GM03348 (cell line): ENCODE measurements around the gene ZBTB33.
A peak's percentile ranks its signal among the peaks of the same experiment; 100 is the strongest.

Source experiments
- DNase-seq: peaks from one replicate; pipeline ENCODE4 v3.0.0; 2012; ENCODE audit warnings: low spot score

The ZBTB33 gene

DNA sequence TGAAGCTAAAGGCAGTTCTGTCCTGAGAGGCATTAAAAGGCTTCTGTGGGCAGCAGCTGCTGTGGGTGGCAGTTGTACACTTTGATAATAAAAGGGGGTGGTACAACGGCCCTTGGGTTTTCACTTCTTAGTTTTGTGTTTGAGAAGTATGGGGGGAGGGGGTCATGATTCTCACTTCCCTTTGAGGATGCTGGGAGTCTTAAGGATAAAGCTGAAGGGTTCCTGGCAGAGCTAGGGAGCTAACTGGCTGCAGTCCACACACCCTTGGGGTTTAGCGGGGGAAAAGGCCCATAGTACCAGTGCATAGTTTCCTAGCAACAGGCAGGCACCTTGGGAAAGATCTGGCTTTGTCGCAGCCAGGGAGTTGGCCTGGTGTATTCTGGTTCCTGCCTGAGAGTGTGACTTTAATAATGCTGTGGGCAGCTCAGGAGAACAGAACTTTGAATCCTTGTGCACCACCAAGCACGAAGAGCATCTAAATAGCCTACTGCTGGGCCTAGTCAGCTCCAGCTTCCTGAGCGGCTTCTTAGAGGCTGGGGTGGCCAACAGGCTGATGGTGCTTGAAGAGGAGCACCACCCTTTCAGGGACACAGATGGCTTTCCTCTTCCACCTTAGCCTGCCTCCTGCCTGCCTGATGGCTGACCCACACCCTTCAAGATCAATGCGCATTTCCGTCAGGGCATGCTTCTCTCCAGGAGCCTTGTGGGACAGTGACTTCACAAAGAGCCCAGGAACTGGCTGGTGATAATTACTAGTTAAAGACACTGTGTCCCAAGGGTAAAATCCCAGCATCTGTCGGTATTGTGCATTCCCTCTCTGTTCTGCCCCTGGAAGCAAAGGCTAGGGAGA is 12.5 kb downstream of the ZBTB33 start:
- DNase-seq = no peak

DNA sequence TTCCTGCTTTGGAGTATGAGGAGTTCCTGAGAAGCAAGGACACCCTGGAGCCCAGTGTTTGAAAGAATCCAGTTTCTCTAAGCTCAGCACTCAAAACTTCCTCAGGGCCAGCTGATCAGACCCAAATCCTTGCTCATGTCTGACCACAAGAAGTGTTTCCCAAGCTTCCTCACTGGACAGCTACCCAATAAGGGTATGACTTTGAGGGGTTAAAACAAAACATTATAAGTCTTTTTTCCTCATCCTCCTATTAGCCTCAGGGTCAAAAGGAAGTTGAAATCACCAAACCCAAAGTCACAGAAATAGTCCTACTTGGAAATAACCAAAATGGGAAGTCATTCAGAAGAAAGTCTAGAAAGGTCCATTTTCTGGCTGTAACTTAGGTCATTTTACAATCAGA is 13.7 kb downstream of the ZBTB33 start:
- DNase-seq = no peak

DNA sequence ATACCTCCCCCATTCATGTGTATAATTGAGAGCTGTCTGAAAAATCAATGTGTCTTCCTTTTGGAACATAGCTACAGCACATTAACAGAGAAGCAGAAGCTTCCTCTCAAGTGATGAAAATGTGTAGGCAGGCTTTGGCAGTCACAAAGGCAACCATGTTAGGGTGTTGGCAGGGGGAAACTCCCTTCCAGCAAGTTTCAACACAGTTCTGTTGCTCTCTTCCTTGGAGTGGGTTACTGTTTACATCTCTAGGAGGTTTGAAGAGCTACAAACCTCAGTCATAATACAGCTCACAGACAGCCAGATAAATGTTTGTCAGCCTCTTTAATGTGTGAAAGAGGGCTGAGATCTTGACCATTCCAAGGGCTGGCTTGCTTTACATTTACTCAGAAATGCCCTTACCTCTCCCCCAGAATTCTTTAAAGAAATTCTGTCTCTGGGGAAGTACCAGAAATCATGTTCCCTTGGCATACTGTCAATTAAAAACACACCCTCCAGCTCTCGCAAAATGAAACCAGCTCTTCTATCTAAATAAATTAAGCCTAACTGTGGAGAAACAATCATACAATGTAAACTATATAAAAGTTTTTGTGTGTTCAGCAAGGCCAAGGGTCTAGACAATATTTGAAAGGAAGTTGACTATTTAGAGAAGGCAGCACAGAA is 18.9 kb downstream of the ZBTB33 start:
- peak; percentile 3 for DNase-seq

DNA sequence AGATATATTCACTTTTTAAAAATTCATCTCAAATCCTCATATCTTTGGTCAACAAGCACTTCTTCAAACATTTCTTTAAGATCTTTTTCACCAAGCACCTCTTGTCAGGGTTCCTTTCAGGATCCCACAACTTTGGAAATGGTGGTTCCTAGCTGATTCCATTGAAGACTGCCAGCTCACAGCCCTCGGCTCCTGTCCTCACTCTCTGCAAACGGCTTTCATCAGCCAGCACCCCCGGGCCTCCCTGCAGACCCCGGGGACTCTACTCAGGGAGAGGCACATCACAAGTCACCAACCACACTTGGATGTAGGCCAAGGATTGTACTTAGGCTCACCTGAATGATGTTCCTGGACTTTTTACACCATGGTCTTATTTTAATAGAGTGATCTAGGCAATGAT is 20.0 kb downstream of the ZBTB33 start:
- no peak for DNase-seq

DNA sequence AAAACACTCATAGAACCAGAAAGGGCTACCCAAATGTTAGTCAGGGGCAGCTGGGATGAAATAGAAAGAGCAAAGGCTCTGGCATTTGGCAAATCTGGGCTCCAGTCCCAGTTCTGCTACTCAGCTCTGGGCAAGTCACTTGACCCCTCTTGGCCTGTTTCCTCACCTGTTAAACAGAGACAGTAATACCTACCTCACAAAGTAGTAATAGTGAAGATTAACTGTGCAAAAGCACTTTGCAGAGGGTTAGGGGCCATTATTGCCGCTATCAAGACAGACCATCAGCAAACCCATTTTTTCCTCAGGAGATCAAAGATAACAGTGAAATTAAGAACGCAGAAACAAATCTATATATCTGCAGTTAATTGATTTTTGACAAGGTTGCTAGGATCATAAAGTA is 20.6 kb downstream of the ZBTB33 start:
- no peak for DNase-seq

DNA sequence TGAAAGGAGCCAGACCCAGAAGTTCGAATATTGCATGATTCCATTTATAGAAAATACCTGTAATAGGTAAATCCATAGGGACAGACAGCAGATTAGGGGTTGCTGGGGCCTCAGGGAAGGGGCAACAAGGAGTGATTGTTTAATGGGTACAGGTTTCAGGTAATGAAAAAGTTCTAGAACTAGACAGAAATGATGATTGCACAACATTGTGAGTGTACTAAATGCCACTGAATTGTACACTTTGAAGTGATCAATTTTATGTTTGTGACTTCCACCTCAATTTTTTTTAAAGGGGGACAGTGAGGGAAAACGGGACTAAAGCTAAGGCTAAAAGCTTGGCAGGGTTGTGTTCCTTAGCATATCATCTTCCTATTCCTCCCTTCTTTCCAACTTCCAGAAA is 23.5 kb downstream of the ZBTB33 start:
- DNase-seq = no peak

DNA sequence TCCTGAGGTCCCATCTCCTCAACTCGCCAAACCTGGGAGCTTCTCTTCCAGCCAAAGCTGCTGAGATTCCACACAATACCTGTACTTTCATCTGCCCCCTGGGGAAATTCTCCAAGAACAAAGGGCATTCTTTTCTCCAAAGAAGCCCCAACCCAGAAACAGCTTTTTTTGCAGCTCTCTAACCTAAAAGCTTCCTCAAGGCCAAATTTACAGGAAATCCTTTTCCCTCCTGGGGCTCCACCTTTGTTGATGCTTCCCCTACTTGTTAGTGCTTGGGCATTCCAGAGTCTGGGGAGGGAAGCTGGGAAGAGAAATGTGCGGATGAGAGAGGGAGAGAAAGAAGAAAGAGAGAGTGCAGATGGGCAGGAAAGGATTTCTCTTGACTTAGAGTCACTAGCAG is 24.3 kb downstream of the ZBTB33 start:
- DNase-seq = no peak

DNA sequence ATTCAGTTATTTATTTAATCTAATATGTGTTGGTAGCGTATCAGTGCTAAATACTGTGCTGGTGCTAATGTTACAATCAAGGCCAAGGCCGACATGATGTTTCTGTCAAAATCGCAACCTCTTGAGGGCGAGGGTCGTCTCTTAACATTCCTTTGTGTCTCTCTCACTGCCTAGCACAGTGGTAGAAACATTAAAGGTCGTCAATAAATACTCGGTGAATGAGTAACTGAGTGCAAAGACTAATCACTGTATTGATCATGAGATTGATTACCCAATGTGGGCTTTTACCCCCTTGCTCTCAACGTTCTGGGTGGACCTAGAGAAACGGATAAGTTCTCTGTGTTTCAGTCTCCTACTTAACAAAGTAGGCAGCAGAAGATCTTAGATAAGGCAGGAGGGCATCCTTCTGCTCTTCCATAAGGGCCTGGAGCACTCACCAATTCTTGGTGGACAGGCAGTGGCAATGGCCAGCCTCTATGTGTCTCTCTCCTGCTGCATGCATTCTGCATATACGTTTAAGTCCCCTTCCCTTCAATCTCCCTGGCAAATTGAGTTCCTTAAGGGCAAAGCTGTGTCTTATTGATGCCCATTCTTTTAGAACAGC is 30.5 kb downstream of the ZBTB33 start:
- no peak for DNase-seq

DNA sequence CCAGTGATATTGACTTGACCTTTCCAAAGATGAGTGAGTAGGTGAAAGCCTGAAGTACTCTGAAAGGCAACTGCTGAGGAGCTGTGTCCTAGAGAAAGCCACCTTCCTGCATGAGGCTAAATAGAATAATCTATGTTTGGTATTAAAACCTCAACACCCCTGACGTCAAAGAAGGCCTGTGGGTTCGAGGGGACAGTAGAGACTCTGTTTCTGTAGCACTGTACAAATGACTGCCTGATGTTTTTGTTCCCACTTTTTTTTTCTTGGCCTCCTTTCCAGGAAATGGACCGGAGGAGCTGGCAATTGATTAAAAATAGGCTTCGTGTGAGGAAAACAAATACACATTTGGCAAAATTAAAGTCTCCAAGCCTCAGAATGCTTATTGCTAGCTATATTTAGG is 31.1 kb downstream of the ZBTB33 start:
- no peak for DNase-seq

DNA sequence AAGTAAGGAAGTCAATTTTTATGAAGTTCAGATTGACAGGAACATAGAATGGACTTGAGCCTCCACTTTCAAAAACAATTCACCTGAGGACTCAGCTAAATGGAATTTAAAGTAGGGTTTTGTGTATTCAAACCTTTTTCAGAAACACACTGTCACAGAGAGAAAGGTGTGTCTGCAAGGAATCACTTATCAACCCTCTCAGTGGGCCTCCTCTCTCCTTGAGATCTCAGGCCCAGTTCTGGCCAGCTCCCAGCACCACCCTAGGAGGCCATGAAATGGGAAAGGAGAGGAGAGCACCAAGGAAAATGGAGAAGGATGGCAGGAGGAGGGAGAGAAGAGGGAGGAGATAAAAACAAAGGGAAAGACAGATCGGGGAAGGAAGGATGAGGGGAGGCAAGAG is 32.1 kb downstream of the ZBTB33 start:
- DNase-seq = no peak

DNA sequence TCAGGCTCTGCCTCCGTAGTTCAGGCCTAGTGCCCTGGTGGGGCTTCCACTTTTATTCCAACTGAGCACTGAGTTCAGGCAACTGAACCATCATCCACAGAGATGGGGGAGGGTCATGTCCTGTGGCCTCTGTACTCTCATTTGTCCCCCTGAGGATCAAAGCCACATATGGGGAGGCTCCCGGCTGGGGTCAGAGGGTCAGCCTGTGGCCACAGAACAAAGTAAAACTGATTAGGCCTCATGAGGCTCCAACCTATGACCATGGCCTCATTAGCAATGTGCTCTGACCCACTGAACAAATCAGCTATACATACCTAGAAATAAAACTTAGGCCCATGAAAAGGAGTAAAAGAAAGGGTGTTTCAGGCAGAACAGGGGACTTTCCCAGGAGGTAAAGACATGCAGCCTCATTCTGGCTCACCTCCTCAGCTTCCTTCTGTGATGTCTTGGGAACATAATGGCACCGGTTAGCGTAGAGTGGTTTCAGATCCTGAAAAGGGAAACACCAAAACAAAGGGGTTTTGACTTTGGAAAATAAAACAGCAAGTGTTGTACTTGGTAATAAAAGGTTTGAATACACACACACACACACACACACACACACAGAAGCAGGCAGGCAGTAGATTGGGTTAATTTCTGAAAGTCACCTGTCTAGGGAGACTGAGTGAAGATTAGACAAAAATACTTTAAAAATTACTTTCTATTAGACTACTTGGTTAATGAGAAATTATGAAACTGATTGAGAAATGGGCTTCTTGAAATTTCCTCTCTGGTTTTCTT is 36.3 kb downstream of the ZBTB33 start:
- DNase-seq = no peak

DNA sequence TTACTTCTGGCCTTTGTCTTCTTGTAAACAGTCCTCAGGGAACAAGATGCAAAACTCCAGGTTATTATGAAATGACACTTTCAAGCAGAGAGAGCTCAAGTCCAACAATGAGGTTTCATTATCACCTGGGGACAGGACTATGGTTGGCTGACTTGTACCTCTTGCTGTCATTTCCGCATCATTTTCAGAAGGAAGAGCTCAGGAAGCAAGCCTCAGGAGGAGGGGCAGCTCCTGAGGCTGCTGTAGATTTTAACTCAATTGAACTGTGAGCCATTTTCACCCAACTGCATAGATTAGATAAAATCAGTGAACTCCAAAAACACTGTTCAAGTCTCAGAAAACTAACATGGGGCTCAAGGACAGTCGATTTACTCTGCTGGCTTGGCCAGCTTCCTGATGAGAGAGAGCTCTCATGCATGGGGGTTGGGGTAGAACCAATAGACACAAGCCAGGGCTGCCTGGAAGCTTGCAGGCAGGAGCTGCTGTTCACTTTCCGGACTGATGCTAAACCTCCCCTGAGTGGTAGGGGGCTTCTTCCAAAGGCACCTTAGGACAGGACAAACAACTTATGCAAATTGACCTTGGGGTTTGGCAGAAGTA is 37.0 kb downstream of the ZBTB33 start:
- no peak for DNase-seq

DNA sequence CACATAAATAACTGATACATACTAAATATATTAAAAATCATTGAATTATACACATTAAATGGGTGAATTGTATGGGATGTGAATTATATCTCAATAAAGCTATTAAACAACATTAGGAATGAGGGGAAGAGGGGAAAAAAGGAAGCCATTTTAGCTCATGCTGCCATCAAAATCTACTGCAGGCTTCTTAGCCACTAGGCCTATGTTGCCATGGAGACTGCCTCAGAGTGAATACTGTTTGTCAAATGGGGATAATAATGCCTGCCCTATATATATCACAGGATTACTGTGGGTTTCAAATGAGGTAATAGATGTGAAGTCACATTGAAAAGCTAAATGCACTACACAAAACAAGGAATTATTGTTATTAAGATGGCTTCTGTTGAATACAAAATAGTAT is 39.5 kb downstream of the ZBTB33 start:
- no peak for DNase-seq

DNA sequence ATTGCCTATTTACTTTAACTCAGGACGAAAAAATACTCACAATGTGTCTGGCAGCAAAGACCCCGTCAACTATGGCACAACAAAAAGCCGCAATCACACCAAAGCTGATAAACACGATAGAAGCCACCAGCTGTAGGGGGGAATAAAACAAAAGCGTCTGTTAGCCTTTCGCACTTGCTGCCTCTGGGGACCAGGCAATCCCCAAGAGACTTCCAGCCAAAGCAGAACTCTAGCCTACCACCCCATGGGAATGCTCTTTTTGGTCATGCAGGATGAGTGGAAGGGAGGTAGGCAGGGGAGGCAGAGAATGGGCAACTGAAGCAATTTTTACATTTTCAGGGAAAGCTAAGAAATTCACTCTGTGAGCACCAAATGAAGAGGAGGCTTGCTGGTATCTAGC is 40.6 kb downstream of the ZBTB33 start:
- no peak for DNase-seq

DNA sequence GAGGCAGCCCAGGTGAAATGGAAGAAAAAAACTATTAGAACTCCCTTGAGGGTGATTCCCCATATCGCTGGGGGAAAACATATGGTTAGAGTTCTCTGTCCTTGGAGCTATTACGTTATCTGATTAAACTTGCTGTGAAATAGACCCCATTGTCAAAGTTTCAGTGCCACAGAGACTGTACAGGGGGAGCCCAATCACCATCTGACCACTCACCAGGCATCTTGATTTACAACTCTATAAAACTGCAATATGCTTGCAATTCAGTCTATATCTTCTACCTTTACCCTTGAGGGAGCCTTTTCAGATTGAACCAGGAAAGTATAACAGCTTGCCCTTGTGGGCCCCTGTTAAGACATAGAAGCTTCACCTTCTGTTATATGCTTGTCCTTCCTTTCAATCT is 42.4 kb downstream of the ZBTB33 start:
- DNase-seq = no peak

DNA sequence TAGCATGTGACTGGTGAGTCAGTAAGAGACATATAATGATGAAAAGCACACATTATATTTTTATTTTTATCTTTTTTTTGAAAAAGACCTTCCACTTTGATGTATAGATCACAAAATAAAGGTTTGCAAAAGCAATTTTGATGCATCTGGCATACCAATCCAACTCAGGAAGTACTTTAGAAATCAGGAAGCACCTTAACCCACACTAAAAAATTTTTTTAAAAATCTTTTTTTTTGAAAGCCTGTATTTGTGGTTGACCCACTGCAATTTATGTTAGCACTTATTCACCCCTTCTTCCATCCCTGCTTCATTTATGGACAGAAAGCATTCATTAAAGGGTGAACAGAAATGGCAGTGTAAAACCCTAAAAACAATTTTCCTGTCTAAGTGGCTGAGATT is 44.0 kb downstream of the ZBTB33 start:
- no peak for DNase-seq

DNA sequence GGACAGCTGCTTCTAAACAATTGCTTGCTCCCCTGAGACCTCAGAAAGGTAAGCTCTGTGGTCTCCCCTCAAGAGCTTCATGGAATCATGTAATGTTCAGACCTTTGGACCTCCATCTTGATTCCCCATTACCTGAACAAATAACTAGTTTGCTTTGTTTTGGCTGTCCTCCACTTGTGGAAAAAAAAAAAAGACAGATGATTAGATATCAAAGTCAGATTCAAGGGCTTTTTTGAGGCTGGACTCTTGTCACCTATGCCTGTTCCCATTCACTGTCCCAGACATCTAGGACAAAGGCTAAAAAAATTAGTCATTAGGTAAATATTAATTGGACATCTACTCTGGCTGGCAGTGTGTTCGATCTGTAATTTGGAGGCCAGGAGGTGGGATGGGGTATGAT is 47.3 kb downstream of the ZBTB33 start:
- DNase-seq = no peak

DNA sequence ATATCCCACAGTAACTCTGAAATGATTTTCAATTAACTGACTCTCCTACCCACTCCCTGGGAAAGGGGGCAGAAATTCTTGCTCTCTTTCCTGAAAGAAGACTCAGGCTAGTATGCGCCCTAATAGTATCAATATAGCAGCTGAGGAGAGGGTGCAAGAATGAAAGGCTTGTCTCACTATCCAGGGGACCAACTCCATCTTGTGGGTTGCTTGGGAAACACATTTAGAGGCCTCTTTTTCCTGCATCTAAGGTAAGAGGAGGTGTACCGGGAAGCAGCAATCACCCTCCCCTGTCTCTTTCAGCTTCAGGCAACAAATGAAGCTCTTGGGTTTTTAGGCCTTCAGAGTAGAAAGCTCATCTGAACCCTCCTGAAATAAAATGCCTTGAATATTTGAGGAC is 49.3 kb downstream of the ZBTB33 start:
- DNase-seq = no peak

DNA sequence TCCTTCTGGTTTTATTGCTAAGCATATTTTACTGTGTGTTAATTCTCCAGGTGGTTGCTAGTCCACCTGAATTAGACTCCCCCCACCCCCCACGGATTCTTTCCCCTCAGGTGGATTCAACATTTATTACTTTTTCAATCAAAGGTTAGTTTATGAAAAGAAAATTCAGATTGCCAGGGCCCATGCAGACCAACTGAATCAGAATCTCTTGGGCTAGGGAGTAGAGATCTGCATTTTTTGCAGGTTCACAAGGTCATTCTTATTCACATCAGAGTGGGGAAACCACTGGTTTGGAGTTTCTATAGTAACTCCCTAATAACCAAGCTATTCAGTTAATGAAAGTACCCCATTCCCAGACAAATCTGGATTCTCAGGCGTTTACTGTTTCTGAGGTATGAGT is 50.9 kb downstream of the ZBTB33 start:
- no peak for DNase-seq

DNA sequence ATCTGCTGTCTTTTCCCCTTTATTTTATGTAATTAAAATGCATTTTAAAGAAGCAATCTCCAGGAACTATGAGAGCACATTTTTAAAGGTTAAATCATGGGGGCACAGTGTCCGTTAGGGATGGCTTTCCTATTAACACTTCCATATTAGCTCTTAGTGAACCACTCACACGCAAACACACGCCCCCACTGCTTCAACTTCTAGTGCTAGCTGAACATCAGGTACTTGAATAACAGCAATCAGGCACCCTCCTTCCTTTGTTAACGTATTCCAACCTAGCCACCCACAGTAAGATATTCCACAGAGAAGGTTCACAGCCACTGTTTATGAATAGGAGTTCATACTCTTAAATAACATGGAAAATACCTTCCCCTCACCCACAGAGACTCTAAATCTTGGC is 51.3 kb downstream of the ZBTB33 start:
- DNase-seq = no peak

DNA sequence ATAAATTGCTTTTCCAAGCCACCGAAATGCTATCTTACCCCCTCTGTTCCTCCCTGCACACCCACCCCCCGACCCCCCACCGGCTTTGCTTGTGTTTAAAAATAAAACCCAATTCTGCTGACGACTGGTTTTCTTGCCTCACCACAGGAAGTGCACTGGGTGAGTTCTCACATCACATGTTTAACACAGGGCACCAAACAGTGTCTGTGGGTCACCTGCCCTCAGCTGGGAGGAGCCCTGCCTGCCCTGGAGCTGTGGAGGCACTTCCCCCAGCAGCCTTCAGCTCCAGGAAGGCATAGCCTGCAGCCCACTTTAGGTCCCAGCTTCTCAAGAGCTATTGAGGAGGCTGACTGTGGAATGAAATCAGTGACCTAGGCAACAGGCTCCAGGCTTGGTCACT is 51.8 kb downstream of the ZBTB33 start:
- DNase-seq = no peak

DNA sequence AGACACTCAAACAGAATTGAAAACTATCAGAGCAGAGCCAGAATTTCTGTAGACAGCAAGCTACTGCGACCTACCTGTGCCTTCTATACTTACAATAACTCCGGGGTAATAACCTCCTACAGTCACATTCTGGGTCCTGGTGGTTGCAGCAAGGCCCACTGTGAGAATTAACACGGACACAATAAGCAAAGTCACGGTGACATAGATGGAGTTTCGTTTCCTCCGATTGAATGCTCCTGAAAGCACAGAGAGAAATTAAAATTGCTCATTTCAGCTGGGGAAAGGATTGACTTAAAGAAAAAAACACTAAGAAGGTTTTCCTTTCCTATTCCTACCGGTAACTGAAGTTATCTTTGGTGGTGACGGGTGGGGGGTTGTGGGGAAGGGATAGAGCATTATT is 53.6 kb downstream of the ZBTB33 start:
- no peak for DNase-seq
